ENCODE data around the gene PPP1R12B. TPM values are rescaled to one million over a fixed set of nuclear protein-coding genes. Genes with fewer than 3 reads are reported as not detected.

The PPP1R12B gene
- total RNA-seq (2021) (33.3 and 35.8 TPM in 2 replicates), Bru-seq, nascent RNA (percentile 84 among the genes with signal in this experiment), BruChase-seq, experiment 1, labeled RNA remaining after a 2-hour chase (percentile 84 among the genes with signal in this experiment), BruChase-seq, experiment 2, labeled RNA remaining after a 6-hour chase (percentile 65 among the genes with signal in this experiment)
- long read RNA-seq, partial matches to known transcripts, result 0 of 2 reads
- long read RNA-seq, other reads (novel, unspliced or antisense), result 2 of 2 reads

- no TSS peak for BruUV-seq (replicated peaks)
- H4K20me1 ChIP-seq (ENCODE audit: insufficient read depth), result no peaks in the 10 kb centered on the region; the same call in 1 of the 2 replicates
- H3K9me3 ChIP-seq (ENCODE audit: insufficient read depth, low read depth), result no peaks in the 10 kb centered on the region
- peak; percentile 96 to 99 for DNase-seq
- H2AFZ ChIP-seq, result peak within 1 kb of the TSS; percentile 85
- peak within 1 kb of the TSS; percentile 86 for H3K4me3 ChIP-seq
- peaks cover 50% of the 10 kb centered on the region for H3K79me2 ChIP-seq (ENCODE audit: low read depth)
- H3K4me2 ChIP-seq, result peak within 1 kb of the TSS; percentile 87
- peaks cover 45% of the 10 kb centered on the region for H3K4me1 ChIP-seq (replicated peaks; ENCODE audit: insufficient read depth)
- intact Hi-C loops (cut with micrococcal nuclease; ENCODE audit: unreplicated experiment), result loop anchor here (10.0 kb wide), 2 partner anchors 66 to 884 kb away; partner anchors contain the start of gene PHLDA3
- H3K36me3 ChIP-seq (ENCODE audit: low read depth), result no peaks in the 10 kb centered on the region
- H3K9me2 ChIP-seq (ENCODE audit: insufficient read depth), result no peaks in the 10 kb centered on the region
- ChIA-PET CTCF (interaction anchor here (1.0 kb wide), 1 partner anchor 156 kb away, joined by 3 read pairs; no protein-coding TSS in a partner anchor), POLR2A (ENCODE audit: unreplicated experiment) (interaction anchor here (0.5 to 0.7 kb wide), 3 partner anchors 58 to 1260 kb away, joined by 3 to 6 read pairs (median 6); no protein-coding TSS in a partner anchor)
- no peak for TF ChIP-seq CTCF (conservative IDR thresholded peaks at IDR 0.05)
- TF ChIP-seq EZH2 (IDR thresholded peaks at IDR 0.05; ENCODE audit: low read depth), result no peak
- peak within 1 kb of the TSS; percentile 56 for H3K27ac ChIP-seq
- no peaks in the 10 kb centered on the region for H3F3A ChIP-seq (ENCODE audit: insufficient read depth, low read depth)
- no peaks in the 10 kb centered on the region for H3K27me3 ChIP-seq (ENCODE audit: insufficient read depth, low read depth)
These were observed at the start of gene PPP1R12B for GRCh38 chr1:202348509-202349205. Gene PPP1R12B, plus strand, starts transcription at chr1:202348699. Its CDS starts 153 bp downstream, at chr1:202348852.

- POLR2A ChIA-PET (ENCODE audit: unreplicated experiment), result no interaction called here
- Histone ChIP-seq H4K20me1 (ENCODE audit: insufficient read depth) (no peaks in the 10 kb centered on the region), H3K27me3 (ENCODE audit: insufficient read depth, low read depth) (peaks cover 4% of the 10 kb centered on the region; the same call in 1 of the 2 replicates), H3K4me1 (replicated peaks; ENCODE audit: insufficient read depth) (no peaks in the 10 kb centered on the region), H3K27ac (no peak overlapping the region), H2AFZ (no peak overlapping the region), H3K4me2 (no peak overlapping the region), H3F3A (ENCODE audit: insufficient read depth, low read depth) (no peaks in the 10 kb centered on the region), H3K4me3 (no peak overlapping the region), H3K9me2 (ENCODE audit: insufficient read depth) (no peaks in the 10 kb centered on the region), H3K79me2 (ENCODE audit: low read depth) (no peaks in the 10 kb centered on the region), H3K9me3 (ENCODE audit: insufficient read depth, low read depth) (no peaks in the 10 kb centered on the region), H3K36me3 (ENCODE audit: low read depth) (no peaks in the 10 kb centered on the region)
- intact Hi-C loops (cut with micrococcal nuclease; ENCODE audit: unreplicated experiment), result no loop called here
- CTCF ChIA-PET, result interaction anchor here (0.6 kb wide), 1 partner anchor 414 kb away, joined by 3 read pairs; no protein-coding TSS in a partner anchor
- no TSS peak for BruUV-seq (replicated peaks)
- DNase-seq, result no peak
- no peak for TF ChIP-seq EZH2 (IDR thresholded peaks at IDR 0.05; ENCODE audit: low read depth)
- no peak for TF ChIP-seq CTCF (conservative IDR thresholded peaks at IDR 0.05)
These were observed 46.3 kb upstream of the PPP1R12B start for GRCh38 chr1:202302166-202302565.

GRCh38 chr1:202304375-202304774 is 44.1 kb upstream of the PPP1R12B start:
- H3K4me3 ChIP-seq, result no peak overlapping the region
- no peaks in the 10 kb centered on the region for H3K4me1 ChIP-seq (replicated peaks; ENCODE audit: insufficient read depth)
- no peaks in the 10 kb centered on the region for H3K79me2 ChIP-seq (ENCODE audit: low read depth)
- no peaks in the 10 kb centered on the region for H3K9me3 ChIP-seq (ENCODE audit: insufficient read depth, low read depth)
- H3K27ac ChIP-seq, result no peak overlapping the region
- intact Hi-C loops (cut with micrococcal nuclease; ENCODE audit: unreplicated experiment), result no loop called here
- H4K20me1 ChIP-seq (ENCODE audit: insufficient read depth), result no peaks in the 10 kb centered on the region
- no TSS peak for BruUV-seq (replicated peaks)
- H3K36me3 ChIP-seq (ENCODE audit: low read depth), result no peaks in the 10 kb centered on the region
- no peak for DNase-seq
- H2AFZ ChIP-seq, result no peak overlapping the region
- no peak overlapping the region for H3K4me2 ChIP-seq
- TF ChIP-seq EZH2 (IDR thresholded peaks at IDR 0.05; ENCODE audit: low read depth), result no peak
- no peak for TF ChIP-seq CTCF (conservative IDR thresholded peaks at IDR 0.05)
- peaks cover 4% of the 10 kb centered on the region; the same call in 1 of the 2 replicates for H3K27me3 ChIP-seq (ENCODE audit: insufficient read depth, low read depth)
- CTCF ChIA-PET, result no interaction called here
- POLR2A ChIA-PET (ENCODE audit: unreplicated experiment), result no interaction called here
- no peaks in the 10 kb centered on the region for H3K9me2 ChIP-seq (ENCODE audit: insufficient read depth)
- no peaks in the 10 kb centered on the region for H3F3A ChIP-seq (ENCODE audit: insufficient read depth, low read depth)
